Measurements from ENCODE around the gene RTKN.
A peak's percentile ranks its signal among the peaks of the same experiment; 100 is the strongest.

RTKN gene

DNA sequence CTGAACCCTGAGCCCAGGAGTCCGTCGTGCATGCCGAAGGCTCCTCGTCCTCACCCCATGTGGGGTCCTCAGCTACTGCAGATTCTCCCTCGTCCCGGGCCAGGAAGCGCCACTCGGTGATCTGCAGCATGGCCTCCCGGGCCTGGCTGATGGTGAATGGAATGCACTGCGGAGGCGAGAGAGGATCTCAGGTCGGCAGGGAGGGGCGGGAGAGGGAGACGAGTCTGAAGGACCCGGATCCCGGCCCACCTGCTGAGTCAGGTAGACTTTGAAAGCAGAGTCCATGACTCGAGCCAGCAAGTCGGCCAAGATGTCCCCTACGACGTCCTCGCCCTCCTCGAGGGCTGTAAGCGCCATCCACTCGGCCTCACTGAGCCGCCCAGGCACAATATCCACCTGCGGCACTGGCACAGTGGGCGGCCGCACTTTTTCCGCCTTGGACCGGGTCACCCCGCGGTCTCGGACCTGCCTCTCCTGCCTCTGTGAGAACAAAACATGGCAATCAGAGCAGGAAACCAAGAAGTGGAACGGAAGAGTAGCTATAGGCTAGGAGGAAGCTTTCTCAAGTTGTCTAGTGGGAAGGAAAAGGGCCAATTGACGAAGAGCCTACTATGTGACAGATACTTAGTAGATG is 25.9 kb downstream of the RTKN start:
- DNase-seq, result no peak

DNA sequence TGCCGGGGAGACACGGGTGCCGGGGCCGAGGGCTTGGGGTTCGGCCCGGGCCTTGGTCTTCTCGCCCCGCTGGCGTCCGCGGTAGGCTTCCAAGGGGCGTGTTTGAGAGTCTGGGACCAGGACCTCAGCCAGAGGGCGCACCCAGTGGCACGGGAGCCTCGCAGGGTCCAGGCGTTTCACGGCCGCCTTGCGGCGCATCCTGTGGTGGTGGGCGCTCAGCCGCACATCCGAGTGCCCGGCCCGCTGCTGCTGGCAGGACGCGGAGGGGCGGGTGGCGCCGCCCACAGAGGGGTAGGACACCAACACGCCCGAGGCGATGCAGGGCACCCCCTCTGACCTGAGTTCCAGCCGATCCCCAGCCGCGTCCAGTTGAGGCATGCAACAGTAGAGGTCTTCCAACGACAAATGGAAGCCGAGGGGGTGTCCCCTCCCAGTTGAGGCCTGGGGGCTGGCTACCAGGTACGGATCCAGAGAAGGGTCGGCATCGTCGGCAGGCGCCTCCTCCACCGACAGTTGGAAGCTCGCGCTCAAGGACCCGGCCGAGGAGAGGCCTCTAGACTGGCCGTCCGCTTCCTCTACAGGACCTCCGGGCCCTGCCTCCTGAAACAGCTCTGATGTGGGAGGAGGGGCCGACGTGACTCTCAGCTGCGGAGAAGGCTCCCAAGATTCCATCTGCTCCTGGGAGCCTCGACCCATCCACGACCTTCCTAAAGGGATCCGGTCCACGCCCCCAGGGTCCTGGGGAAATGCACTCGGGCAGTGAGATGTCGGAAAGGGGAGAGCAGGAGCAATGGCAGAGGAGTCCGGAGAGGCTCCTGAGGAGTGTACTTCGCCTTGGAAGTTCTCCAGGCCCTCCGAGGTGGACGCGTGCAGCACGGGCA is 26.6 kb downstream of the RTKN start:
- DNase-seq, result peak; percentile 31

- no peak for DNase-seq
Observed at GRCh38 chr2:74414441-74414840, 27.3 kb downstream of the RTKN start.

GRCh38 chr2:74413001-74413698 is 28.6 kb downstream of the RTKN start:
- DNase-seq, result no peak

- no peak for DNase-seq
Observed at GRCh38 chr2:74407682-74408081, 34.1 kb downstream of the RTKN start.

DNA sequence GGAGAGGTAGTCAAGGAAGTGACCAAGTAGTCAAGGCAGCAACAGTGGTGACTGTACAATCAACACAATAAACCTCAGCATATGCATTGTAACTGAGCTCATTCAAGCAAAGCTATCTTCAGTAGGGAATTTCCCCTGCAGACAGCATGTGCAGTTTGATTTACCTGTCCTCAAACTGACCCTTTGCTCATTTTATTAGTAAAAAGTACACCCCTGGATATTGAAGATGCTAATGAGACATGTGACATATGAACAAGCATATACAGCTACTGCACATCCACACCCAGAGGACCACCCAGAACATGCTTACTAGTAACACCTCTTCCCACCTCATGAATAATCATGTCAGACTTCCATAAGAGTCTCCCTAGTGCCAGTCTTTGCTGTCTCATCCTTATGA is 35.7 kb downstream of the RTKN start:
- no peak for DNase-seq

DNA sequence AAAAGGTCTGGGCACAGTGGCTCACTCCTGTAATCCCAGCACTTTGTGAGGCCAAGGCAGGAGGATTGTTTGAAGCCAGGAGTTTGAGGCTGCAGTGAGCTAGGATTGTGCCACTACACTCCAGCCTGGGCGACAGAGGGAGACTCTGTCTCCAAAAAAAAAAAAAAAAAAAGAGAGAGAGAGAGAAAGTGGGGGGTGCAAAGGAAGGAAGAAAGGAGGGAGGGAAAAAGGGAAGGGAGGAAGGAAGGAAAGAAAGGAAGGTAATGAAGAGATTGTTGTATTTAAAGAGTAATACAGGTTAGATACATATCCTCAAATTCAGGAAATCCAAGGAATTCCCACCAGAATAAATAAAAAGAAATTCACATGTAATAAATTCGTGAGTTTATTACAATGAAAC is 39.8 kb downstream of the RTKN start:
- no peak for DNase-seq

- DNase-seq, result no peak
Observed at GRCh38 chr2:74399785-74400184, 42.0 kb downstream of the RTKN start.

DNA sequence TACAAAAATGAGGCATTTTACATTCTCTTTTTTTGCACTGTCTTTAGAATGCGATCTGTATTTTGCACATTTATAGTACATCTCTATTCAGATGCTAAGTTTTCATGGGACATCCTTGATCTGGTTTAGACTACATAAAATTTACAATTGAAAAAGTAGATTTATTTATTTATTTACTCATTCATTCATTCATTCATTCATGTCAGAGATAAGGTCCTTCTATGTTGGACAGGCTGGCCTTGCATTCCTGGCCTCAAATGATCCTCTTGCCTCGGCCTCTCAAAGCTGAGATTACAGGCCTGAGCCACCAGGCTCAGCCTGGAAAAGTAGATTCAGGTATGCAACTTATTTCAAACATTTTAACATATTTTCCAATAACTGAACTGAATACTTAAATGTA is 45.6 kb downstream of the RTKN start:
- DNase-seq, result no peak

GRCh38 chr2:74393525-74393924 is 48.2 kb downstream of the RTKN start:
- no peak for DNase-seq

DNA sequence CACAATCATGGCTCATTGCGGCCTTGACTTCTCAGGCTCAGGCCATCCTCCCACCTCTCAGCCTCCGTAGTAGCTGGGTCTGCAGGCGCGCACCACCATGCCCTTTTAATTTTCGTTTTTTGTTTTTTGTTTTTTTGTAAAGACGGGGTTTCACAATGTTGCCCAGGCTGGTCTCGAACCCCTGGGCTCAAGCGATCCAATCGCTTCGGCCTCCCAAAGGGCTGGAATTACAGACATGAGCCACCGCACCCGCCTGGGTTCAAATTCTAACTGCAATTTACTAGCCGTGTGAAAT is 49.3 kb downstream of the RTKN start:
- DNase-seq, result no peak

DNA sequence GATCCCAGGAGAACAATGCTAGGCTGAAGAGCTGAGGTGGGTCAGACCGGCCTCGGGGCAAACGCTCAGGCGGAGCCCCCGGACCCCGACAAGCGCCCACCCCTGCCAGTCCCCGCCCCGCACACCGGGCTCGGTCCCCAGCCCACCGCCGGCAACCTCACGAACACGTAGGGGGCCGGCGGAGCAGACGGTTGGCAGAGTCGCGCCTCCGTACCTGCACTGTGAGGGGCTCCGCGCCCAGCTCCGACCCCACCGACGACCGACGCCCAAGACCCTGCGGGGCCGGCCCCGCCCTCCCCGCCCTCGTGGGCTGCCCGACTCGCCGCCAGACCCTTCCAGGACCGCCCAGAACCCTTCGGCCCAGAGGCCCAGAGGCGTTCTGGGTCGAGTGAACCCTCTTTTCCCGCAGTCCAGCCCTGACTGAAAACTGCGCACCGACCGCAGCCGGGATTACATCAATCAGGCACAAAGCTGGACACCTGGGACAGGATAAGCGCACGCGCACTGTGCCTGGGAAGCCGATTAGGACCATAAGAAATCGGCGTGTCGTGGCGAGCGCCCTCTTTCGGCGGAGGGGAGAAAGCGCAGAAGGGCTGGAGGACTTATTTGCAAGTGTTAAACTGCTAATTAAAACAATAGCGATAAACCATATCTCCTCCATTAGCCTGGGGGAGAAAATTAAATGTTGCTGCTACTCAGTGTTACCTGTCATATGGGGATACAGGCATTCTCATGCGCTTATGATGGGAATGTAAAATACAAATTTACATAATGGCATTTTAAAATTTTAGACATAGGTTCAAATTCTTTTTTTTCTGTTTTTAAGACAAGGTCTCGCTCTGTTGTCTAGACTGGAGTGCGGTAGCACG is 49.9 kb downstream of the RTKN start:
- DNase-seq, result peak; percentile 95

DNA sequence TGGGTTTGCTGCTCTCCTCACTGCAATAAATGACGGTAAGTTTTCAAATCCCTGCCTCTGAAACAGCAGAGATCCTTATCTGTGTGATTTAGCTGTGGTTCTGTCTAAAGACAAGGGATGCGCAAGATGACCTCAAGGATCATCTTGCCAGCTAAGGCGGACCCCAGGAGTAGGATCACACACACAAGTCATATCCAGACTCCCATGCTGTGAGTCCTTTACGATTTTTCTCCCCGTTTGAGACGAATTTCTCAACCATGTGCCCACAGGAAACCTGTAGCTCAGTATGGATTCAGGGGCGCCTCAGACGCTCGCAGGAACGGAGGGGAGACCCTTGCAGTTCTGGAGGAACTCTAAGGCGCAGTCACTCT is 50.5 kb downstream of the RTKN start:
- no peak for DNase-seq

DNA sequence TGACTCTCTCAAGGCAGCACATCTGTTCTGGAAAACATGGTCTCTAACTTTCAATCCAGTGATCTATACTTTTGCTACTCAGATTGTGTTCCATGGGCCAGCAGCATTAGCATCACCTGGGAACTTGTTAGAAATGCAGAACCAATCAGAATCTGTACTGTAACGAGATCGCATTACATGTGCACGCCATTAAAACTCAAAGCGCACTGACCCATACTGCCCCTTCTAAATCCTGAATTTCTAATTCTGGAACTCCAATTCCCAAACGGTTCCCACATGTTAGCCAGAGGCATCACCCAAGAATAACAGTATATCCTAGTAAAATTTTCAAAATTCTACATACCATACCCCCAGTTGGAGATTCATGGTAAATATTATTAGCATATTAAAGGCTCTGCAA is 51.1 kb downstream of the RTKN start:
- DNase-seq, result no peak

DNA sequence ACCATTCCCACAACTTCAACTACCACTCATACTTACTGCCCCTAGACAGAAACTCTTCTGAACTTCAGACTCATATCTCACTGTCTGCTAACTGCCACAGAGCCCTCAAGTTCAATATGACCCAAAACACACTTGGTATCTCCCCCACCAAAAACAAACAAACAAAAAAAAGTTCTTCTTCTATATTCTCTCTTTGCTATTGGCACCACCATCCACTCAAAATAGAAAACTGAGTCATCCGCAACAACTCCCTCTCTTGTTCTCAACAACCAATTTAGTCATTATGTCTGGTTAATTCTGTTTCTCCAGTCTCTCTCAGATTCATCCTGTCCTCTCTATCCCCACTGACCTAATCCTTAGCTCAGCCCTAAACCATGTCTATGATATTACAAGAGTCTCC is 54.4 kb downstream of the RTKN start:
- no peak for DNase-seq

- DNase-seq, result no peak
Observed at GRCh38 chr2:74385396-74385795, 56.3 kb downstream of the RTKN start.

DNA sequence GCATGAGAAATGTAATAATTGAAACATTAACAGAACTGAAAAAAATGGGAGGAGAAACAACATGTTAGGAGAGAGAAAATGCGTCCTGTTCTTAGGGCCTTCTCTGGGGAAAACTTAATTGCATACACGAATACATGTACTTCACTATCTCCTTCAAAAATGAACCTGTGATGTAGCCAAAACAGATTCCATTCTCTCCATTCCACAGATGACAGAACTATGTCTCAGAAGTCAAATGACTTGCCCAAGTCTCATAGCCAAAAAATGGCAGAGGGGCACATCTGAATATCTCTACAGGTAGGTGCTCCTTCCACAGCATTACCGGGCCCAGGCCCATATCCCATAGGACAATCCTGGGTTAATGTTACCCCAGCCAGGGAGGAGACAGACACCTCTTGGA is 57.7 kb downstream of the RTKN start:
- DNase-seq, result no peak

DNA sequence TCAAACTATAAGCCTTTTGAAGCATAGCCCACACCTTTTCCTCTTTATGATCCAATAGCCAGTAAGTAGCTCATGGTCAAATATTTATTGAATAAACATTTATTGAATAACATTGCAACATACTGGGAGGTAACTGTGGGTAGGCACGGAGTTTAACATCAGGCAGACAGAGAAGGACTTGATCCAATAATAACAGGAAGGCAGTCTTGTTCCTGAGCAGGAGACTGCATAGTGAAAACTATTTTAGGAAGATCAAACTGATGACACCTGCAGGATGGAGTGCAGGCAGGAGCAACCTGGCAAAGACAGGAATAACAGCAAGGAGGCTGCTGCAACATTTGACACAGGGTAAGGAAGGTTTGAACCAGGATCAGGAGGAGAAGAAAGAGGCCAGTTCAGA is 58.5 kb downstream of the RTKN start:
- no peak for DNase-seq

DNA sequence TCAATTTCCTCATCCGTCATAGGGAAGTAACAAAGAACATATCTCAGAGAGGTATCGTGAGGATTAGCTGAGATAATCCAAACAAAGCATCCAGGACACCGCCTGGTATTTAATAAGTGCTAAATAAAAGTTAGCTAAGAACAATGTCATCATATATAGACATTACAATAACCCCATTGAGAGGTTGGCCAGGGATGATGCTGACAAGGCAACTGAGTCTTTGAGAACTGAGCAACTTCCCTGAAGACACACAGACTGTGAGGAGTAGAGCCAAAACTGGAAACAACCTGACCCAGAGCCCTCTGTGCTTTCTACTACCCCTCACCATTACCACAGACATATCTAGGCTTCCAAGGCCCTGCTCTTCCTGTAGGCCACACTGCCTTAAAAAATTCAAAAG is 60.0 kb downstream of the RTKN start:
- no peak for DNase-seq

GRCh38 chr2:74379851-74380789 is 61.6 kb downstream of the RTKN start, which contains the start of gene DCTN1:
DCTN1 (minus strand) TSS chr2:74380311; CDS start chr2:74380037, 274 bp downstream.
- peak; percentile 12 for DNase-seq

- DNase-seq, result no peak
Observed at GRCh38 chr2:74378007-74378406, 63.7 kb downstream of the RTKN start.

GRCh38 chr2:74375838-74376237 is 65.9 kb downstream of the RTKN start:
- DNase-seq, result no peak
